DOHH2 (cell line): Measurements from ENCODE around the gene PSMG3.

Source experiments
- H3F3A ChIP-seq: fragments of 200-600 bp; sonication (generic), shearing (Covaris generic); 2 replicates; pipeline ENCODE4 v1.6.0; 2016; ENCODE audit warnings: antibody characterized with exemption, mild to moderate bottlenecking; ENCODE audit not compliant: control insufficient read depth, insufficient read depth
- H3K27ac ChIP-seq: fragments of 200-600 bp; sonication (generic); 2 replicates; pipeline ENCODE4 v1.5.1; 2014; ENCODE audit warnings: low read depth, mild to moderate bottlenecking, low read length, moderate library complexity
- H3K27me3 ChIP-seq: fragments of 200-600 bp; sonication (generic); 2 replicates; pipeline ENCODE4 v1.6.1; 2014; ENCODE audit warnings: mild to moderate bottlenecking, low read length, mixed read lengths; ENCODE audit not compliant: control insufficient read depth
- H3K36me3 ChIP-seq: fragments of 200-600 bp; sonication (generic); 2 replicates; pipeline ENCODE4 v1.6.1; 2014; ENCODE audit warnings: mild to moderate bottlenecking, low read length, moderate library complexity, mixed read lengths; ENCODE audit not compliant: control insufficient read depth
- H3K4me1 ChIP-seq: fragments of 200-600 bp; sonication (generic); 2 replicates; pipeline ENCODE4 v1.6.1; 2014; ENCODE audit warnings: mild to moderate bottlenecking, low read length, mixed read lengths; ENCODE audit not compliant: control insufficient read depth
- H3K4me2 ChIP-seq: fragments of 200-600 bp; sonication (generic); 2 replicates; pipeline ENCODE4 v1.6.0; 2014; ENCODE audit warnings: mild to moderate bottlenecking, low read length, moderate library complexity
- H3K4me3 ChIP-seq: fragments of 200-600 bp; sonication (generic); 2 replicates; pipeline ENCODE4 v1.5.1; 2014; ENCODE audit warnings: mild to moderate bottlenecking, low read length, mixed read lengths
- H3K79me2 ChIP-seq: fragments of 200-600 bp; sonication (generic); 2 replicates; pipeline ENCODE4 v1.6.1; 2014; ENCODE audit warnings: mild to moderate bottlenecking, low read length, mixed read lengths; ENCODE audit not compliant: control insufficient read depth
- H3K9me2 ChIP-seq: fragments of 200-600 bp; sonication (generic); replicated peaks from 2 replicates; pipeline ENCODE4 v1.6.1; 2014; ENCODE audit warnings: mild to moderate bottlenecking, low read length, mixed read lengths; ENCODE audit not compliant: control insufficient read depth
- H3K9me3 ChIP-seq: fragments of 200-600 bp; sonication (generic); 2 replicates; pipeline ENCODE4 v1.6.1; 2014; ENCODE audit warnings: antibody characterized with exemption, low read length, mixed read lengths; ENCODE audit not compliant: control insufficient read depth, insufficient read depth
- H4K20me1 ChIP-seq: fragments of 200-600 bp; sonication (generic); 2 replicates; pipeline ENCODE4 v1.6.0; 2014; ENCODE audit warnings: low read depth, mild to moderate bottlenecking, antibody characterized with exemption, low read length, moderate library complexity; ENCODE audit not compliant: control insufficient read depth, insufficient read depth
- CTCF ChIP-seq: fragments of 200-600 bp; sonication (generic); IDR thresholded peaks from one replicate; pipeline ENCODE4 v1.5.1; 2014; ENCODE audit warnings: antibody characterized with exemption, mild to moderate bottlenecking, low read depth, low read length; ENCODE audit not compliant: poor library complexity, severe bottlenecking
- EZH2phosphoT487 ChIP-seq: fragments of 200-600 bp; sonication (generic); IDR thresholded peaks from 2 replicates; pipeline ENCODE4 v1.6.1; 2017; ENCODE audit warnings: borderline replicate concordance, mild to moderate bottlenecking, antibody characterized with exemption, low read length, moderate library complexity, mixed read lengths

PSMG3 gene

GRCh38 chr7:1567049-1567771 is 2.6 kb downstream of the PSMG3 start:
- Histone ChIP-seq H3K4me3 (no peak overlapping the region), H3F3A (peaks cover 7% of the 10 kb centered on the region; the same call in 1 of the 2 replicates), H3K4me2 (peak overlapping the region; percentile 8; the same call in 1 of the 2 replicates), H3K27me3 (no peaks in the 10 kb centered on the region), H3K27ac (no peak overlapping the region), H3K9me3 (no peaks in the 10 kb centered on the region), H3K79me2 (peaks cover 37% of the 10 kb centered on the region), H3K4me1 (peaks cover 25% of the 10 kb centered on the region), H3K9me2 (no peaks in the 10 kb centered on the region), H4K20me1 (no peaks in the 10 kb centered on the region), H3K36me3 (peaks cover 25% of the 10 kb centered on the region)
- no peak for TF ChIP-seq EZH2phosphoT487
- no peak for TF ChIP-seq CTCF

GRCh38 chr7:1566687-1567048 is 3.2 kb downstream of the PSMG3 start:
- Histone ChIP-seq H3K9me2 (no peaks in the 10 kb centered on the region), H3F3A (0 out of 2 replicates have a peak, but pooled peaks cover 4% of the 10 kb centered on the region), H3K4me3 (no peak overlapping the region), H3K27ac (no peak overlapping the region), H4K20me1 (no peaks in the 10 kb centered on the region), H3K9me3 (no peaks in the 10 kb centered on the region), H3K4me1 (peaks cover 20% of the 10 kb centered on the region), H3K4me2 (no peak overlapping the region), H3K36me3 (peaks cover 25% of the 10 kb centered on the region), H3K79me2 (peaks cover 37% of the 10 kb centered on the region), H3K27me3 (no peaks in the 10 kb centered on the region)
- TF ChIP-seq CTCF (no peak), EZH2phosphoT487 (no peak)

GRCh38 chr7:1564603-1565022 is 5.2 kb downstream of the PSMG3 start:
- 0 out of 2 replicates have a peak, but pooled peaks cover 4% of the 10 kb centered on the region for H3F3A ChIP-seq
- no peak overlapping the region for H3K27ac ChIP-seq
- H3K36me3 ChIP-seq, result peaks cover 25% of the 10 kb centered on the region
- H3K4me3 ChIP-seq, result no peak overlapping the region
- H3K4me2 ChIP-seq, result no peak overlapping the region
- peaks cover 22% of the 10 kb centered on the region for H3K79me2 ChIP-seq
- no peaks in the 10 kb centered on the region for H3K9me2 ChIP-seq
- TF ChIP-seq CTCF (no peak), EZH2phosphoT487 (no peak)
- no peaks in the 10 kb centered on the region for H4K20me1 ChIP-seq
- H3K9me3 ChIP-seq, result no peaks in the 10 kb centered on the region
- peaks cover 10% of the 10 kb centered on the region for H3K4me1 ChIP-seq
- H3K27me3 ChIP-seq, result no peaks in the 10 kb centered on the region
